KMS-11 (cell line): ENCODE measurements around the gene CYP26B1.

Source experiments
- H2AFZ ChIP-seq: fragments of 200-600 bp; sonication (generic); 2 replicates; pipeline ENCODE4 v1.6.1; 2016; ENCODE audit warnings: antibody characterized with exemption, mixed run types, low read depth
- H3K27ac ChIP-seq: fragments of 200-600 bp; sonication (generic); 2 replicates; pipeline ENCODE4 v1.6.1; 2016; ENCODE audit warnings: mild to moderate bottlenecking, mixed run types
- H3K27me3 ChIP-seq: fragments of 200-600 bp; sonication (generic); 2 replicates; pipeline ENCODE4 v1.6.1; 2017; ENCODE audit warnings: mild to moderate bottlenecking, low read depth, mixed run types, moderate library complexity; ENCODE audit not compliant: insufficient read depth
- H3K36me3 ChIP-seq: fragments of 200-600 bp; sonication (generic); 2 replicates; pipeline ENCODE4 v1.6.1; 2017; ENCODE audit warnings: mild to moderate bottlenecking, mixed run types; ENCODE audit not compliant: insufficient read depth
- H3K4me1 ChIP-seq: fragments of 200-600 bp; sonication (generic); 2 replicates; pipeline ENCODE4 v1.6.1; 2016; ENCODE audit warnings: mild to moderate bottlenecking, low read depth, mixed run types; ENCODE audit not compliant: poor library complexity, severe bottlenecking
- H3K4me2 ChIP-seq: fragments of 200-600 bp; sonication (generic); 2 replicates; pipeline ENCODE4 v1.7.0; 2016; ENCODE audit warnings: mild to moderate bottlenecking, mixed run types
- H3K4me3 ChIP-seq: fragments of 200-600 bp; sonication (generic); IDR thresholded peaks from 2 replicates; pipeline ENCODE4 v1.6.1; 2017; ENCODE audit warnings: low read depth, low read length, mixed read lengths; ENCODE audit not compliant: insufficient read depth
- H3K79me2 ChIP-seq: fragments of 200-600 bp; sonication (generic); 2 replicates; pipeline ENCODE4 v1.6.1; 2016; ENCODE audit warnings: low read depth, mixed run types; ENCODE audit not compliant: insufficient read depth
- H3K9ac ChIP-seq: fragments of 200-600 bp; sonication (generic); 2 replicates; pipeline ENCODE4 v1.6.1; 2016; ENCODE audit warnings: mild to moderate bottlenecking, mixed run types
- H4K20me1 ChIP-seq: fragments of 200-600 bp; sonication (generic); 2 replicates; pipeline ENCODE4 v1.6.1; 2016; ENCODE audit warnings: mild to moderate bottlenecking, mixed run types; ENCODE audit not compliant: insufficient read depth
- CTCF ChIP-seq: fragments of 200-600 bp; sonication (generic); conservative IDR thresholded peaks from 2 replicates; pipeline ENCODE4 v1.6.1; 2017; ENCODE audit warnings: low read depth, mild to moderate bottlenecking, antibody characterized with exemption, low read length, moderate library complexity, mixed read lengths

Gene CYP26B1

GRCh38 chr2:72155151-72155550 lies 7.5 kb upstream of the CYP26B1 start:
- no peaks in the 10 kb centered on the region for H3K36me3 ChIP-seq
- H2AFZ ChIP-seq = no peak overlapping the region
- no peak overlapping the region for H3K4me2 ChIP-seq
- peaks cover under 1% of the 10 kb centered on the region for H3K4me1 ChIP-seq
- H3K9ac ChIP-seq = no peak overlapping the region
- H3K79me2 ChIP-seq = no peaks in the 10 kb centered on the region
- no peak for TF ChIP-seq CTCF
- no peak overlapping the region for H3K4me3 ChIP-seq
- no peaks in the 10 kb centered on the region for H3K27me3 ChIP-seq
- no peaks in the 10 kb centered on the region for H4K20me1 ChIP-seq
- no peak overlapping the region for H3K27ac ChIP-seq

GRCh38 chr2:72154386-72154975 lies 6.8 kb upstream of the CYP26B1 start:
- H3K36me3 ChIP-seq = no peaks in the 10 kb centered on the region
- no peak overlapping the region for H3K9ac ChIP-seq
- TF ChIP-seq CTCF = no peak
- H3K79me2 ChIP-seq = no peaks in the 10 kb centered on the region
- peaks cover 6% of the 10 kb centered on the region for H3K27me3 ChIP-seq
- no peaks in the 10 kb centered on the region for H4K20me1 ChIP-seq
- H2AFZ ChIP-seq = no peak overlapping the region
- no peak overlapping the region for H3K4me3 ChIP-seq
- H3K4me1 ChIP-seq = peaks cover 7% of the 10 kb centered on the region
- H3K4me2 ChIP-seq = no peak overlapping the region
- no peak overlapping the region for H3K27ac ChIP-seq

- no peaks in the 10 kb centered on the region for H3K36me3 ChIP-seq
- TF ChIP-seq CTCF = no peak
Measured at GRCh38 chr2:72153924-72154323, 6.3 kb upstream of the CYP26B1 start.

GRCh38 chr2:72153026-72153791 lies 5.5 kb upstream of the CYP26B1 start:
- Histone ChIP-seq H3K79me2 (no peaks in the 10 kb centered on the region), H3K27ac (no peak overlapping the region), H3K4me2 (no peak overlapping the region), H3K4me1 (peaks cover 11% of the 10 kb centered on the region), H3K4me3 (no peak overlapping the region), H4K20me1 (no peaks in the 10 kb centered on the region), H3K27me3 (peaks cover 12% of the 10 kb centered on the region), H3K9ac (no peak overlapping the region), H3K36me3 (no peaks in the 10 kb centered on the region), H2AFZ (no peak overlapping the region)
- TF ChIP-seq CTCF = no peak

More at GRCh38 chr2:72153924-72154323, 6.3 kb upstream of the CYP26B1 start:
- Histone ChIP-seq H3K27ac (no peak overlapping the region), H3K9ac (no peak overlapping the region), H3K4me2 (no peak overlapping the region), H4K20me1 (no peaks in the 10 kb centered on the region), H2AFZ (no peak overlapping the region), H3K27me3 (peaks cover 11% of the 10 kb centered on the region), H3K79me2 (no peaks in the 10 kb centered on the region), H3K4me1 (peaks cover 11% of the 10 kb centered on the region), H3K4me3 (no peak overlapping the region)
